Mesenchymal stem cell (in vitro differentiated cells and primary cell): ENCODE results near the gene KIF26B.

ENCODE experiments used
- DNase-seq: peaks from one replicate; pipeline ENCODE4 v3.0.0-alpha.2; 2013
- H2AFZ ChIP-seq: one replicate; pipeline ENCODE4 v1.6.1; 2013; ENCODE audit warnings: low read depth, mild to moderate bottlenecking, control low read depth, inconsistent platforms, low read length, moderate library complexity
- H2AK5ac ChIP-seq: 2 replicates; pipeline ENCODE4 v1.6.1; 2013; ENCODE audit warnings: low read length, moderate library complexity, mild to moderate bottlenecking, inconsistent platforms; ENCODE audit not compliant: severe bottlenecking
- H2BK120ac ChIP-seq: one replicate; pipeline ENCODE4 v1.6.1; 2013; ENCODE audit warnings: low read depth, mild to moderate bottlenecking, inconsistent platforms, low read length, moderate library complexity
- H2BK12ac ChIP-seq, 2 experiments: one replicate each; pipeline ENCODE4 v1.6.1; 2013; ENCODE audit warnings: inconsistent platforms in 2 of 2, low read length in 2 of 2, mild to moderate bottlenecking in 2 of 2, moderate library complexity in 2 of 2, control low read depth in 1 of 2
- H2BK15ac ChIP-seq: one replicate; pipeline ENCODE4 v1.6.1; 2013; ENCODE audit warnings: mild to moderate bottlenecking, low read depth, inconsistent platforms; ENCODE audit not compliant: poor library complexity, severe bottlenecking
- H2BK5ac ChIP-seq: 2 replicates; pipeline ENCODE4 v1.6.1; 2013; ENCODE audit warnings: low read depth, mild to moderate bottlenecking, low read length, control low read depth, inconsistent platforms; ENCODE audit not compliant: poor library complexity, severe bottlenecking
- H3K14ac ChIP-seq, 2 experiments: one replicate each; pipeline ENCODE4 v1.6.1; 2013; ENCODE audit warnings: inconsistent platforms in 2 of 2, low read length in 2 of 2, control low read depth in 1 of 2, mild to moderate bottlenecking in 1 of 2, moderate library complexity in 1 of 2
- H3K18ac ChIP-seq, 2 experiments: one replicate each; pipeline ENCODE4 v1.6.1; 2013; ENCODE audit warnings: inconsistent platforms in 2 of 2, low read length in 2 of 2, control low read depth in 1 of 2, low read depth in 1 of 2, mild to moderate bottlenecking in 1 of 2
- H3K23ac ChIP-seq, 2 experiments: one replicate each; pipeline ENCODE4 v1.6.1; 2013; ENCODE audit warnings: inconsistent platforms in 2 of 2, low read length in 2 of 2, mild to moderate bottlenecking in 2 of 2, moderate library complexity in 2 of 2, control low read depth in 1 of 2
- H3K27ac ChIP-seq: 2 replicates; pipeline ENCODE4 v1.5.1; 2013; ENCODE audit warnings: mild to moderate bottlenecking, moderate library complexity, low read length, control low read depth, inconsistent platforms; ENCODE audit not compliant: poor library complexity, severe bottlenecking
- H3K27me3 ChIP-seq, 2 experiments: 2 replicates each; pipeline versions ENCODE4 v1.6.1 to v1.7.0; 2013; ENCODE audit warnings: low read length in 2 of 2, mild to moderate bottlenecking in 2 of 2, moderate library complexity in 2 of 2, control low read depth in 1 of 2, inconsistent platforms in 1 of 2; ENCODE audit not compliant: control insufficient read depth in 1 of 2, insufficient read depth in 1 of 2
- H3K36me3 ChIP-seq, 2 experiments: 2 replicates each; pipeline versions ENCODE4 v1.6.1 to v1.7.0; 2013; ENCODE audit warnings: low read length in 2 of 2, control low read depth in 1 of 2, inconsistent platforms in 1 of 2, low read depth in 1 of 2, mild to moderate bottlenecking in 1 of 2; ENCODE audit not compliant: insufficient read depth in 2 of 2, control insufficient read depth in 1 of 2
- H3K4ac ChIP-seq, 2 experiments: one replicate each; pipeline ENCODE4 v1.6.1; 2013; ENCODE audit warnings: inconsistent platforms in 2 of 2, low read length in 2 of 2, mild to moderate bottlenecking in 2 of 2, moderate library complexity in 2 of 2, control low read depth in 1 of 2, low read depth in 1 of 2
- H3K4me1 ChIP-seq: 2 replicates; pipeline ENCODE4 v1.6.1; 2013; ENCODE audit warnings: low read depth, low read length, control low read depth; ENCODE audit not compliant: control insufficient read depth, insufficient read depth
- H3K4me2 ChIP-seq: 2 replicates; pipeline ENCODE4 v1.6.1; 2013; ENCODE audit warnings: low read length, mild to moderate bottlenecking, inconsistent platforms; ENCODE audit not compliant: poor library complexity, severe bottlenecking
- H3K4me3 ChIP-seq, 2 experiments: 2 replicates each; pipeline versions ENCODE4 v1.5.1 to v1.7.0; 2013; ENCODE audit warnings: low read length in 2 of 2, mild to moderate bottlenecking in 2 of 2, control low read depth in 1 of 2, low read depth in 1 of 2; ENCODE audit not compliant: insufficient read depth in 1 of 2
- H3K79me1 ChIP-seq: replicated peaks from 2 replicates; pipeline ENCODE4 v1.6.1; 2013; ENCODE audit warnings: mild to moderate bottlenecking, control low read depth, low read length, inconsistent platforms; ENCODE audit not compliant: poor library complexity, severe bottlenecking
- H3K9ac ChIP-seq: 2 replicates; pipeline ENCODE4 v1.7.0; 2013; ENCODE audit warnings: mild to moderate bottlenecking, low read length, moderate library complexity
- H3K9me3 ChIP-seq: 2 replicates; pipeline ENCODE4 v1.7.0; 2013; ENCODE audit warnings: mild to moderate bottlenecking, low read length; ENCODE audit not compliant: control insufficient read depth
- H4K8ac ChIP-seq: one replicate; pipeline ENCODE4 v1.6.1; 2013; ENCODE audit warnings: inconsistent platforms, mild to moderate bottlenecking, low read length, moderate library complexity
- H4K91ac ChIP-seq: one replicate; pipeline ENCODE4 v1.6.1; 2013; ENCODE audit warnings: mild to moderate bottlenecking, low read length, inconsistent platforms
- WGBS: methylation state at CpG from one replicate; pipeline ENCODE4 v1.1.7; 2013; ENCODE audit warnings: mixed read lengths; 5-methylcytosine and 5-hydroxymethylcytosine counted together

Gene KIF26B

GRCh38 chr1:245433561-245433960, 278.8 kb downstream of the KIF26B start:
- 40% methylated on average over 1 of the region's 2 CpGs for WGBS
- Histone ChIP-seq H4K8ac (no peak overlapping the region), H3K36me3 (no peaks in the 10 kb centered on the region), H4K91ac (no peak overlapping the region), H2BK5ac (no peak overlapping the region), H2BK120ac (no peak overlapping the region), H3K27me3 (peaks cover 4% of the 10 kb centered on the region in 2 experiments), H3K9me3 (no peaks in the 10 kb centered on the region), H2BK15ac (no peak overlapping the region), H3K79me1 (no peaks in the 10 kb centered on the region), H3K4me2 (no peak overlapping the region), H3K14ac (no peak overlapping the region), H3K27ac (no peak overlapping the region), H2AFZ (no peak overlapping the region), H3K23ac (no peak overlapping the region), H3K4me1 (no peaks in the 10 kb centered on the region), H3K4me3 (no peak overlapping the region), H3K18ac (no peak overlapping the region), H2BK12ac (no peak overlapping the region), H2AK5ac (no peak overlapping the region), H3K9ac (no peak overlapping the region), H3K4ac (no peak overlapping the region)
- DNase-seq = no peak

- H4K91ac ChIP-seq = peak overlapping the region; percentile 39
- 87% methylated on average over 1 of the region's 1 CpG for WGBS
Observed at GRCh38 chr1:245434280-245434679, 279.5 kb downstream of the KIF26B start.

GRCh38 chr1:245436407-245436806, 281.6 kb downstream of the KIF26B start:
- Histone ChIP-seq H3K4ac (no peak overlapping the region), H2BK5ac (no peak overlapping the region), H3K4me3 (no peak overlapping the region), H2AFZ (no peak overlapping the region), H3K27ac (no peak overlapping the region), H3K9ac (no peak overlapping the region), H3K4me2 (no peak overlapping the region), H3K36me3 (no peaks in the 10 kb centered on the region), H3K14ac (no peak overlapping the region), H2BK12ac (no peak overlapping the region), H3K18ac (no peak overlapping the region), H2AK5ac (no peak overlapping the region), H3K79me1 (no peaks in the 10 kb centered on the region), H3K4me1 (no peaks in the 10 kb centered on the region), H3K27me3 (peaks cover 12 to 16% of the 10 kb centered on the region in 2 experiments), H3K9me3 (no peaks in the 10 kb centered on the region), H3K23ac (no peak overlapping the region), H4K8ac (no peak overlapping the region), H2BK15ac (no peak overlapping the region), H4K91ac (no peak overlapping the region), H2BK120ac (no peak overlapping the region)
- WGBS = 90% methylated on average over 4 of the region's 4 CpGs
- no peak for DNase-seq

More at GRCh38 chr1:245434280-245434679, 279.5 kb downstream of the KIF26B start:
- Histone ChIP-seq H4K8ac (no peak overlapping the region), H2BK120ac (no peak overlapping the region), H3K4me1 (no peaks in the 10 kb centered on the region), H2AFZ (no peak overlapping the region), H2BK15ac (no peak overlapping the region), H3K23ac (no peak overlapping the region), H3K79me1 (no peaks in the 10 kb centered on the region), H3K36me3 (no peaks in the 10 kb centered on the region), H2AK5ac (no peak overlapping the region), H3K9ac (no peak overlapping the region), H3K18ac (no peak overlapping the region), H3K4me2 (no peak overlapping the region), H2BK12ac (no peak overlapping the region), H2BK5ac (no peak overlapping the region), H3K27ac (no peak overlapping the region), H3K9me3 (no peaks in the 10 kb centered on the region), H3K4me3 (no peak overlapping the region), H3K4ac (no peak overlapping the region), H3K27me3 (peaks cover 4% of the 10 kb centered on the region in 2 experiments), H3K14ac (no peak overlapping the region)
- no peak for DNase-seq

GRCh38 chr1:245437369-245438062, 282.7 kb downstream of the KIF26B start:
- no peak overlapping the region for H4K8ac ChIP-seq

More at GRCh38 chr1:245437369-245438062, 282.7 kb downstream of the KIF26B start:
- H3K9me3 ChIP-seq = no peaks in the 10 kb centered on the region
- no peak overlapping the region for H3K9ac ChIP-seq
- H2BK120ac ChIP-seq = no peak overlapping the region
- H3K4me3 ChIP-seq = no peak overlapping the region
- DNase-seq = no peak
- H3K4ac ChIP-seq = no peak overlapping the region
- no peaks in the 10 kb centered on the region for H3K36me3 ChIP-seq
- H2BK12ac ChIP-seq = no peak overlapping the region
- no peak overlapping the region for H3K18ac ChIP-seq
- no peaks in the 10 kb centered on the region for H3K4me1 ChIP-seq
- H4K91ac ChIP-seq = no peak overlapping the region
- no peaks in the 10 kb centered on the region for H3K79me1 ChIP-seq
- no peak overlapping the region for H2BK5ac ChIP-seq
- H2AK5ac ChIP-seq = no peak overlapping the region
- peaks cover 15 to 21% of the 10 kb centered on the region in 2 experiments for H3K27me3 ChIP-seq
- no peak overlapping the region for H3K27ac ChIP-seq
- 47% methylated on average over 5 of the region's 6 CpGs for WGBS
- H2BK15ac ChIP-seq = no peak overlapping the region
- no peak overlapping the region for H3K4me2 ChIP-seq
- H3K14ac ChIP-seq = no peak overlapping the region
- H3K23ac ChIP-seq = no peak overlapping the region
- H2AFZ ChIP-seq = no peak overlapping the region
